Stimulated activated naive B cell treated with anti-CD40 and anti-IgM and Interleukin-4, amounts not matched to agents 10 μg/mL and 1 μg/mL and 100 μg/mL, for 72 hours (primary cell): Measurements from ENCODE around the gene KCTD18.

Experiments
- ATAC-seq, 2 donors: fragments of 150-1000 bp; cut with Tn5 transposase; replicated peaks; 2 replicates each; pipeline ENCODE4 v1.10.0; 2021; ENCODE audit warnings: moderate library complexity in 1 of 2
- DNase-seq: peaks from one replicate; pipeline ENCODE4 v3.0.0; 2021
- H3K27ac Mint-ChIP-seq: one replicate; pipeline ENCODE4 v1.8.0; 2022; ENCODE audit warnings: mild to moderate bottlenecking, mixed read lengths
- H3K27me3 Mint-ChIP-seq, 2 donors: one replicate each; pipeline ENCODE4 v1.8.0; 2022; ENCODE audit warnings: mixed read lengths in 2 of 2
- H3K36me3 Mint-ChIP-seq, 2 donors: one replicate each; pipeline ENCODE4 v1.8.0; 2022; ENCODE audit warnings: mixed read lengths in 2 of 2, mild to moderate bottlenecking in 1 of 2
- H3K4me1 Mint-ChIP-seq, 2 donors: one replicate each; pipeline ENCODE4 v1.8.0; 2022; ENCODE audit warnings: mixed read lengths in 2 of 2, mild to moderate bottlenecking in 1 of 2
- H3K4me3 Mint-ChIP-seq, 2 donors: one replicate each; pipeline ENCODE4 v1.8.0; 2022; ENCODE audit warnings: mild to moderate bottlenecking in 2 of 2, mixed read lengths in 2 of 2, moderate library complexity in 1 of 2
- H3K9me3 Mint-ChIP-seq, 2 donors: one replicate each; pipeline ENCODE4 v1.8.0; 2022; ENCODE audit warnings: mixed read lengths in 2 of 2, mild to moderate bottlenecking in 1 of 2

KCTD18 gene

GRCh38 chr2:200443916-200444315 is 66.0 kb downstream of the KCTD18 start:
- Mint-ChIP-seq H3K9me3 (no peaks in the 10 kb centered on the region), H3K27ac (no peak overlapping the region), H3K36me3 (no peaks in the 10 kb centered on the region), H3K4me1 (peaks cover 19 to 43% of the 10 kb centered on the region in 2 donors), H3K4me3 (no peak overlapping the region), H3K27me3 (no peaks in the 10 kb centered on the region)
- DNase-seq (no peak), ATAC-seq (no peak)

GRCh38 chr2:200443376-200443775 is 66.5 kb downstream of the KCTD18 start:
- Mint-ChIP-seq H3K9me3 (no peaks in the 10 kb centered on the region), H3K36me3 (no peaks in the 10 kb centered on the region), H3K4me1 (peaks cover 14 to 37% of the 10 kb centered on the region in 2 donors), H3K27ac (no peak overlapping the region), H3K4me3 (no peak overlapping the region), H3K27me3 (no peaks in the 10 kb centered on the region)
- DNase-seq (no peak), ATAC-seq (peak; percentile 38 to 45)

- Mint-ChIP-seq H3K4me3 (no peak overlapping the region), H3K9me3 (no peaks in the 10 kb centered on the region), H3K27me3 (no peaks in the 10 kb centered on the region), H3K36me3 (no peaks in the 10 kb centered on the region), H3K27ac (no peak overlapping the region), H3K4me1 (peaks cover 14 to 32% of the 10 kb centered on the region in 2 donors)
- DNase-seq (no peak), ATAC-seq (no peak)
These were observed 67.4 kb downstream of the KCTD18 start for GRCh38 chr2:200442471-200442870.

- no peak overlapping the region for H3K27ac Mint-ChIP-seq
- no peak for DNase-seq
- H3K4me3 Mint-ChIP-seq: no peak overlapping the region
- no peaks in the 10 kb centered on the region for H3K27me3 Mint-ChIP-seq
- H3K9me3 Mint-ChIP-seq: peaks cover 0 to 3% of the 10 kb centered on the region in 2 donors
- peaks cover 0 to 3% of the 10 kb centered on the region in 2 donors for H3K36me3 Mint-ChIP-seq
- peaks cover 0 to 13% of the 10 kb centered on the region in 2 donors for H3K4me1 Mint-ChIP-seq
- ATAC-seq: no peak
These were observed 69.9 kb downstream of the KCTD18 start for GRCh38 chr2:200439981-200440380.
